ENCODE data around the gene OR7D2.
A peak's percentile ranks its signal among the peaks of the same experiment; 100 is the strongest.
"Not testable (repeated sequence)": the region's sequence is repeated elsewhere in the genome, so short reads cannot be mapped to it uniquely, and the experiment has no call there.

The OR7D2 gene

GRCh38 chr19:9189535-9189934, 10.8 kb downstream of the OR7D2 start:
- TF ChIP-seq, protein P1, sequence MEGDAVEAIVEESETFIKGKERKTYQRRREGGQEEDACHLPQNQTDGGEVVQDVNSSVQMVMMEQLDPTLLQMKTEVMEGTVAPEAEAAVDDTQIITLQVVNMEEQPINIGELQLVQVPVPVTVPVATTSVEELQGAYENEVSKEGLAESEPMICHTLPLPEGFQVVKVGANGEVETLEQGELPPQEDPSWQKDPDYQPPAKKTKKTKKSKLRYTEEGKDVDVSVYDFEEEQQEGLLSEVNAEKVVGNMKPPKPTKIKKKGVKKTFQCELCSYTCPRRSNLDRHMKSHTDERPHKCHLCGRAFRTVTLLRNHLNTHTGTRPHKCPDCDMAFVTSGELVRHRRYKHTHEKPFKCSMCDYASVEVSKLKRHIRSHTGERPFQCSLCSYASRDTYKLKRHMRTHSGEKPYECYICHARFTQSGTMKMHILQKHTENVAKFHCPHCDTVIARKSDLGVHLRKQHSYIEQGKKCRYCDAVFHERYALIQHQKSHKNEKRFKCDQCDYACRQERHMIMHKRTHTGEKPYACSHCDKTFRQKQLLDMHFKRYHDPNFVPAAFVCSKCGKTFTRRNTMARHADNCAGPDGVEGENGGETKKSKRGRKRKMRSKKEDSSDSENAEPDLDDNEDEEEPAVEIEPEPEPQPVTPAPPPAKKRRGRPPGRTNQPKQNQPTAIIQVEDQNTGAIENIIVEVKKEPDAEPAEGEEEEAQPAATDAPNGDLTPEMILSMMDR (IDR thresholded peaks at IDR 0.05; ENCODE audit: borderline replicate concordance, insufficient read depth, low read depth, low read length) = no peak
- no peak overlapping the region for H3K4me3 ChIP-seq (ENCODE audit: low read depth, low read length)

DNA sequence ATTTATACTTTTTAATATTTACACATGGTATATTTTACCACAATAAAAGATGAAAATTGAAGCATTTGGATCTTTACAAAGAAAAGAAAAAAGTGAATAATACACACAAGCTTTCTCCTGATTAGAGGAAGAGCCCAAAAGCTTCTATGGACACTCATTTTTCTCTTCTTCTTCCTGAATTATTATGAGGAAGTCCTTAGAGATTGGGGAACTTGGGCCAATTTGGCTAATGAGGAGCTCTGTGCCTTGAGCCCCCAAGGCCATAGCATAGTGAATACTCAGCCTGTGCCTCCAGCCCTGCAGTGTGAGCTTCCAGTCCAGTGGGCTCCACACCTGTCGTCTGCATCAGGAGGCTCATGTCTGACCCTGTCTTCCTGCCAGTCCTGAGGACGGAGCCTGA, 19.3 kb downstream of the OR7D2 start:
- H3K4me3 ChIP-seq (ENCODE audit: low read depth, low read length) = not testable (repeated sequence)

DNA sequence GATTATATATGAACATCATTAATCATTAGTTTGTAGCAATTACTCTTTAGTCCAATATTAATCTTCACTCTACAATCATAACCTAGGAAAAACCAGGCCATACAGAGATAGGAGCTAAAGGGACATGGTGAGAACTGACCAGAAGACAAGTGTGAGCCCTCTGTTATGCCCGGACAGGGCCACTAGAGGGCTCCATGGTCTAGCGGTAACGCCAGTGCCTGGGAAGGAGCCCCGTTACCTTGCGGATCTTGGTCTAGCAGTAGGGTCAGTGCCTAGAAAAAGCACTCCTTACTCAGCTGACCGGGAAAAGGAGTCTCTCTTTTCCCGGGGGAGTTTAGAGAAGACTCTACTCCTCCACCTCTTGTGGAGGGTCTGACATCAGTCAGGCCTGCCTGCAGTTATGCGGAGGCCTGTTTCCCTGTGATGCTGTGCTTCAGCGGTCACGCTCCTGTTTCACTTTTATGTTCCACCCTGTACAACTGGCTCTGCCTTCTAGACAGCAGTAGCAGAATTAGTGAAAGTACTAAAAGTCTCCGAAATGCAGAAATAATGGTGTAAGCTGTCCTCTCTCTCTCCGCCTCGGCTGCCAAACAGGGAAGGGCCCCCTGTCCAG, 26.8 kb downstream of the OR7D2 start:
- H3K4me3 ChIP-seq (ENCODE audit: low read depth, low read length) = no peak overlapping the region
- TF ChIP-seq, protein P1 (IDR thresholded peaks at IDR 0.05; ENCODE audit: borderline replicate concordance, insufficient read depth, low read depth, low read length) = peak; percentile 80

GRCh38 chr19:9219489-9219888, 40.7 kb downstream of the OR7D2 start, which contains the start of gene OR7D4:
TSS of gene OR7D4 (minus strand) at chr19:9219589. CDS start at chr19:9214837, 4,752 bp downstream.
- TF ChIP-seq, protein P1 (IDR thresholded peaks at IDR 0.05; ENCODE audit: borderline replicate concordance, insufficient read depth, low read depth, low read length) = no peak
- H3K4me3 ChIP-seq (ENCODE audit: low read depth, low read length) = no peak within 1 kb of the TSS
